ENCODE results near the gene ENOPH1. TPM values are rescaled to one million over a fixed set of nuclear protein-coding genes. Genes with fewer than 3 reads are reported as not detected.
A peak's percentile ranks its signal among the peaks of the same experiment; 100 is the strongest.

Gene ENOPH1
- total and polyA plus RNA-seq, 2 of the 13 experiments (the other 11 are each of a cell fraction or from before 2014, with no cell fraction given), result 15.5 to 64.3 TPM

GRCh38 chr4:82430193-82430963 lies at the start of gene ENOPH1, which contains the start of gene HNRNPDL (continued):
- TF ChIP-seq, protein P1, sequence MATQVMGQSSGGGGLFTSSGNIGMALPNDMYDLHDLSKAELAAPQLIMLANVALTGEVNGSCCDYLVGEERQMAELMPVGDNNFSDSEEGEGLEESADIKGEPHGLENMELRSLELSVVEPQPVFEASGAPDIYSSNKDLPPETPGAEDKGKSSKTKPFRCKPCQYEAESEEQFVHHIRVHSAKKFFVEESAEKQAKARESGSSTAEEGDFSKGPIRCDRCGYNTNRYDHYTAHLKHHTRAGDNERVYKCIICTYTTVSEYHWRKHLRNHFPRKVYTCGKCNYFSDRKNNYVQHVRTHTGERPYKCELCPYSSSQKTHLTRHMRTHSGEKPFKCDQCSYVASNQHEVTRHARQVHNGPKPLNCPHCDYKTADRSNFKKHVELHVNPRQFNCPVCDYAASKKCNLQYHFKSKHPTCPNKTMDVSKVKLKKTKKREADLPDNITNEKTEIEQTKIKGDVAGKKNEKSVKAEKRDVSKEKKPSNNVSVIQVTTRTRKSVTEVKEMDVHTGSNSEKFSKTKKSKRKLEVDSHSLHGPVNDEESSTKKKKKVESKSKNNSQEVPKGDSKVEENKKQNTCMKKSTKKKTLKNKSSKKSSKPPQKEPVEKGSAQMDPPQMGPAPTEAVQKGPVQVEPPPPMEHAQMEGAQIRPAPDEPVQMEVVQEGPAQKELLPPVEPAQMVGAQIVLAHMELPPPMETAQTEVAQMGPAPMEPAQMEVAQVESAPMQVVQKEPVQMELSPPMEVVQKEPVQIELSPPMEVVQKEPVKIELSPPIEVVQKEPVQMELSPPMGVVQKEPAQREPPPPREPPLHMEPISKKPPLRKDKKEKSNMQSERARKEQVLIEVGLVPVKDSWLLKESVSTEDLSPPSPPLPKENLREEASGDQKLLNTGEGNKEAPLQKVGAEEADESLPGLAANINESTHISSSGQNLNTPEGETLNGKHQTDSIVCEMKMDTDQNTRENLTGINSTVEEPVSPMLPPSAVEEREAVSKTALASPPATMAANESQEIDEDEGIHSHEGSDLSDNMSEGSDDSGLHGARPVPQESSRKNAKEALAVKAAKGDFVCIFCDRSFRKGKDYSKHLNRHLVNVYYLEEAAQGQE (IDR thresholded peaks at IDR 0.05; ENCODE audit: borderline replicate concordance in 1 of 2, low read depth in 1 of 2, low read length in 2 of 2), result no peak; a peak in 1 of 4 replicates
- TF ChIP-seq ZNF10 (CRISPR knock-in tag; IDR thresholded peaks at IDR 0.05; ENCODE audit: borderline replicate concordance, low read depth) (no peak), ZNF354B (CRISPR knock-in tag; IDR thresholded peaks at IDR 0.05) (peak; percentile 86; the same call in 1 of the 2 replicates), BCL6 (CRISPR knock-in tag; IDR thresholded peaks at IDR 0.05) (0 out of 2 replicates have a peak, but pooled peaks have one; percentile 41), KMT2A (CRISPR knock-in tag; IDR thresholded peaks at IDR 0.05) (peak; percentile 60; the same call in 1 of the 2 replicates), ZBTB40 (IDR thresholded peaks at IDR 0.05) (no peak), ZBTB40 (CRISPR knock-in tag; IDR thresholded peaks at IDR 0.05) (peak; percentile 63; the same call in 1 of the 2 replicates), IRF1 (CRISPR knock-in tag; IDR thresholded peaks at IDR 0.05; ENCODE audit: low read depth) (peak; percentile 72)
- TF ChIP-seq, protein P2, sequence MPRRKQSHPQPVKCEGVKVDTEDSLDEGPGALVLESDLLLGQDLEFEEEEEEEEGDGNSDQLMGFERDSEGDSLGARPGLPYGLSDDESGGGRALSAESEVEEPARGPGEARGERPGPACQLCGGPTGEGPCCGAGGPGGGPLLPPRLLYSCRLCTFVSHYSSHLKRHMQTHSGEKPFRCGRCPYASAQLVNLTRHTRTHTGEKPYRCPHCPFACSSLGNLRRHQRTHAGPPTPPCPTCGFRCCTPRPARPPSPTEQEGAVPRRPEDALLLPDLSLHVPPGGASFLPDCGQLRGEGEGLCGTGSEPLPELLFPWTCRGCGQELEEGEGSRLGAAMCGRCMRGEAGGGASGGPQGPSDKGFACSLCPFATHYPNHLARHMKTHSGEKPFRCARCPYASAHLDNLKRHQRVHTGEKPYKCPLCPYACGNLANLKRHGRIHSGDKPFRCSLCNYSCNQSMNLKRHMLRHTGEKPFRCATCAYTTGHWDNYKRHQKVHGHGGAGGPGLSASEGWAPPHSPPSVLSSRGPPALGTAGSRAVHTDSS (CRISPR knock-in tag; conservative IDR thresholded peaks at IDR 0.05), result no peak
- TF ChIP-seq, protein P3, sequence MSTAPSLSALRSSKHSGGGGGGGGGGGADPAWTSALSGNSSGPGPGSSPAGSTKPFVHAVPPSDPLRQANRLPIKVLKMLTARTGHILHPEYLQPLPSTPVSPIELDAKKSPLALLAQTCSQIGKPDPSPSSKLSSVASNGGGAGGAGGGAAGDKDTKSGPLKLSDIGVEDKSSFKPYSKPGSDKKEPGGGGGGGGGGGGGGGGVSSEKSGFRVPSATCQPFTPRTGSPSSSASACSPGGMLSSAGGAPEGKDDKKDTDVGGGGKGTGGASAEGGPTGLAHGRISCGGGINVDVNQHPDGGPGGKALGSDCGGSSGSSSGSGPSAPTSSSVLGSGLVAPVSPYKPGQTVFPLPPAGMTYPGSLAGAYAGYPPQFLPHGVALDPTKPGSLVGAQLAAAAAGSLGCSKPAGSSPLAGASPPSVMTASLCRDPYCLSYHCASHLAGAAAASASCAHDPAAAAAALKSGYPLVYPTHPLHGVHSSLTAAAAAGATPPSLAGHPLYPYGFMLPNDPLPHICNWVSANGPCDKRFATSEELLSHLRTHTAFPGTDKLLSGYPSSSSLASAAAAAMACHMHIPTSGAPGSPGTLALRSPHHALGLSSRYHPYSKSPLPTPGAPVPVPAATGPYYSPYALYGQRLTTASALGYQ (CRISPR knock-in tag; IDR thresholded peaks at IDR 0.05), result peak; percentile 82; the same call in 1 of the 2 replicates
